Stomach smooth muscle (tissue), 2 donors: ENCODE measurements around the gene KRT33B.

ENCODE experiments used
- H3K27ac ChIP-seq: one replicate; pipeline ENCODE4 v1.7.0; 2013; ENCODE audit warnings: mild to moderate bottlenecking, low read length, inconsistent platforms
- H3K27me3 ChIP-seq, 2 donors: one replicate each; pipeline ENCODE4 v1.7.0; 2013; ENCODE audit warnings: low read length in 2 of 2; ENCODE audit not compliant: insufficient read depth in 2 of 2, control insufficient read depth in 1 of 2
- H3K36me3 ChIP-seq, 2 donors: one replicate each; pipeline ENCODE4 v1.7.0; 2013; ENCODE audit warnings: low read length in 2 of 2; ENCODE audit not compliant: control insufficient read depth in 2 of 2, insufficient read depth in 2 of 2
- H3K4me1 ChIP-seq: one replicate; pipeline ENCODE4 v1.7.0; 2013; ENCODE audit warnings: low read length; ENCODE audit not compliant: control insufficient read depth, insufficient read depth
- H3K4me3 ChIP-seq, 2 donors: one replicate each; pipeline ENCODE4 v1.7.0; 2013; ENCODE audit warnings: low read length in 2 of 2
- H3K9ac ChIP-seq, 2 donors: one replicate each; pipeline ENCODE4 v1.7.0; 2013; ENCODE audit warnings: low read length in 2 of 2, mild to moderate bottlenecking in 1 of 2
- H3K9me3 ChIP-seq, 2 donors: one replicate each; pipeline ENCODE4 v1.7.0; 2013; ENCODE audit warnings: low read length in 2 of 2; ENCODE audit not compliant: control insufficient read depth in 2 of 2
- donor health status: healthy.
- donor health status: Pancreatic carcinoma.

Gene KRT33B

GRCh38 chr17:41325126-41325525, 44.5 kb downstream of the KRT33B start:
- Histone ChIP-seq H3K27me3 (no peaks in the 10 kb centered on the region), H3K9me3 (no peaks in the 10 kb centered on the region), H3K9ac (no peak overlapping the region), H3K4me1 (no peaks in the 10 kb centered on the region), H3K27ac (no peak overlapping the region), H3K36me3 (no peaks in the 10 kb centered on the region), H3K4me3 (no peak overlapping the region)

DNA sequence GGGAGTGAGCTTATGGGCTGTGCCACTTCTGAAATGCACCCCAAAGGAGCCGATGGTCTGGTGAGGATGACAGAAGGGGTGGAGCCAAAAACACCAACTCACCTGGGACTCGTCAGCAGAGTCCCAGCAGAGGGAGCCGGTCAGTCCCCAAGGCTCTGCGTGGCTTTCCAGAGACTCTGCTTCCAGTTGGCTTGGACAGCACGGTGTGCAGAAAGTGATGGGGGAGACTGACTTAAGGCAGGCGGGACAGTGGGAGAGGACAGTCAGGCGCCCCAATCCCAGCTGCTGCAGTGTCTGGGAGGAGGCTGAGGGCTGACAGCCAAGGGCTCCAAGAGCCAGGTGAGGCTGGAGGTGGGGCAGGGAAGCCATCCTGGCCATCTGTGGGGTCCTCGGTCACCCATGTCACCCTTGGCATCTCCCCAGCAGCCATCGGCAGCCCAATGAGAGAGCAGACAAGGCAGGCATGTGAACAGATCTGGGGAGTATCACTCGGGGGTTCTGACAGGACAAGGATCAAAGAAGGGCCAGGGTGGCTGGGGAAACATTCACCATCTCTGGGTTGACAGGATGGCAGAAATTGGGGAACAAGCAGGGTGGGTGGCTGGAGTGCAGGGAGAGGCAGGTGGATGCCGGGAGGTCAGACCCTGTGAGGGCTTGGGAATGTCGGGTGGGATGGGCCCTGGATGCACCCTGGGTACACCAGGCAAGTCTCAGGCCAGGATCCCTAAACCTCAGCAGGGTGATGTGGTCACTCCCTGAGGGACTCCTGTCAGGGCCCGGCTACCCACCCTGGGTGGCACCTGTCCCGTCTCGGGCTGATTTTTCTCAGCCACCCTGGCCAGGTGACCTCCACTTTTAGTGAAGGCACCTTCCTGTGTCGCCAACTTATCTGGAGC, 45.2 kb downstream of the KRT33B start:
- no peaks in the 10 kb centered on the region for H3K27me3 ChIP-seq

DNA sequence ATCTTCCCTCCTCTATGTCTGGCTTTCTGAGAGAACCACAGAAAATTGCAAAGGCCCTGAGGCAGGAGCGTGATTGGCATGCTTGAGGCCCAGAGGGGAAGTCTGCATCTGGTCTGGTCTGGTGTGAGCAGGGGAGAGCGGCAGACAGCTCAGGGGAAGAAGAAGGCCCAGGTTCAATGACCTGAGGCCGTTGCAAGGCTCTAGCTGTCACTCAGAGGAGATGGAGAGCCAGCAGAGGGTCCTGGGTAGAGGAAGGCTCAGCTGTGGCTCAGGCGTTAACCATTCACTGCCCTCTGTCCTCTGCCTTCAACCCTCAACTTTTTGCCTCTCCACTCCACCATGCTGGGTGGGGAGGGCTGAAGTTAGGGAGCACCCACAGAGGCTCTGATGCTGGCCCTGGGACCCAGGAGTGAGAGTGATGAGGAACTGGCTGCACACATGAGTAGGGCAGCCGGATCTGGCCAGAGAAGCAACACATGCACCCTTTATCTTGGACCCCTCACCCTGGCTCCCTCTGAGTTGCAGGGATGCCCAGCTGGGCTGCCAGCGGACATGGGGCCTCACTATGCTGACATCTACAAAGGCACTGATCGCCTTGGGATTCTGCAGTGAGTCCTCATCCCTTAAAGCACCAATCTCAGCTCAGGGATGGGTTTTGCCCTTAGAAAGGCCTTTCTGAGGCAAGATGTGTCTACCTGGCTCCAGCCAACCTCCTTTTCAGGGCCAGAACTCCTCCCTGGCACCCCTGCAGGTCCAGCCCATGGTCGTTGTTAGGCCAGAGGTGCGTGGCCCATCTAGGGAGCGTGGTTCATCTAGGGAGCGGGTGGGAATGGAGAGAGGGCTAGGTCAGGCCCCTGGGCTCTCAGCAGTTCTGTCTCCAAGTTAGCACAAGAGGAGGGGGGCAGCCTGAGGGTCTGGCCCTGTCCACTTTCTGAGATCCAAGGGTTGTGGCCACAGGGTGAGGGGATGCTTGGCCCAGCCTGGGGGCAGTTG, 46.4 kb downstream of the KRT33B start:
- no peaks in the 10 kb centered on the region for H3K4me1 ChIP-seq
- H3K4me3 ChIP-seq = no peak overlapping the region
- no peaks in the 10 kb centered on the region for H3K9me3 ChIP-seq
- H3K27ac ChIP-seq = no peak overlapping the region
- H3K36me3 ChIP-seq = no peaks in the 10 kb centered on the region
- H3K27me3 ChIP-seq = no peaks in the 10 kb centered on the region
- no peak overlapping the region for H3K9ac ChIP-seq

More for the DNA sequence above, 45.2 kb downstream of the KRT33B start:
- Histone ChIP-seq H3K36me3 (no peaks in the 10 kb centered on the region), H3K4me1 (no peaks in the 10 kb centered on the region), H3K27ac (no peak overlapping the region), H3K4me3 (no peak overlapping the region), H3K9me3 (no peaks in the 10 kb centered on the region), H3K9ac (no peak overlapping the region)

- no peaks in the 10 kb centered on the region for H3K9me3 ChIP-seq
- no peaks in the 10 kb centered on the region for H3K4me1 ChIP-seq
- H3K4me3 ChIP-seq = no peak overlapping the region
- no peaks in the 10 kb centered on the region for H3K27me3 ChIP-seq
- no peak overlapping the region for H3K27ac ChIP-seq
- H3K9ac ChIP-seq = no peak overlapping the region
- H3K36me3 ChIP-seq = no peaks in the 10 kb centered on the region
Measured at GRCh38 chr17:41322094-41322902, 47.3 kb downstream of the KRT33B start.

GRCh38 chr17:41318231-41318630, 51.4 kb downstream of the KRT33B start:
- peaks cover 0 to 2% of the 10 kb centered on the region in 2 donors for H3K27me3 ChIP-seq
- no peaks in the 10 kb centered on the region for H3K9me3 ChIP-seq
- H3K27ac ChIP-seq = no peak overlapping the region
- H3K9ac ChIP-seq = no peak overlapping the region
- H3K4me3 ChIP-seq = no peak overlapping the region
- H3K36me3 ChIP-seq = no peaks in the 10 kb centered on the region
- H3K4me1 ChIP-seq = no peaks in the 10 kb centered on the region

DNA sequence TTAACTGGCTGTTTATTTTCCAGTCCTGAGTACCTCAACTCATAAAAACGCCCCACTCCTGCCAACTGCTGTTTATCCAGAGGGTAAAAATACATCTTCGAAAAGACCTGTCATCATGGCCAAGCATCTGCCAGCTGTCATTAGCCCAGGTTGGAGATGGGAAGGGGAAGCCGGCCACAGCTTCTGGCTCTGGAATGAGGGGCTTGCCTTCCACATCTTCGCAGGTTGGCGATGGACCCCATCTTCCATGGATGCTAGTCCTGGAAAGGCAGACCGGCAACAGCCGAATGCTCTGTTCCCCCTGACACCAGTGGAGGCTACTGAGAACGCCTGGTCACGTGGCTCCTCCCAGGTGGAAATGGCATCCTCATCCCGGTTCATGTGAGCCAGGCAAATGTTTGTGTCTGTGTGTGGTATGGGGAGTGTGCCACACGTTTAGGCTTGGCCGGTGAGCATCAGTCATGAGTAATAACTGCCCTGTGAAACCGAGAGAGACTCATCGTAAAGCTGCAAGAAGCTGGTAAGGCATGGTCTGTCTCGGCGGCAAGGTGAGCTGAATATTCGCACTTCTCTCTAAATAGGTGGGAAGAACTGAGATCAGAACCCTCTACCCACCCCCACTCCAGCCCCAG, 53.7 kb downstream of the KRT33B start:
- Histone ChIP-seq H3K27me3 (peaks cover 0 to 6% of the 10 kb centered on the region in 2 donors), H3K36me3 (no peaks in the 10 kb centered on the region)

DNA sequence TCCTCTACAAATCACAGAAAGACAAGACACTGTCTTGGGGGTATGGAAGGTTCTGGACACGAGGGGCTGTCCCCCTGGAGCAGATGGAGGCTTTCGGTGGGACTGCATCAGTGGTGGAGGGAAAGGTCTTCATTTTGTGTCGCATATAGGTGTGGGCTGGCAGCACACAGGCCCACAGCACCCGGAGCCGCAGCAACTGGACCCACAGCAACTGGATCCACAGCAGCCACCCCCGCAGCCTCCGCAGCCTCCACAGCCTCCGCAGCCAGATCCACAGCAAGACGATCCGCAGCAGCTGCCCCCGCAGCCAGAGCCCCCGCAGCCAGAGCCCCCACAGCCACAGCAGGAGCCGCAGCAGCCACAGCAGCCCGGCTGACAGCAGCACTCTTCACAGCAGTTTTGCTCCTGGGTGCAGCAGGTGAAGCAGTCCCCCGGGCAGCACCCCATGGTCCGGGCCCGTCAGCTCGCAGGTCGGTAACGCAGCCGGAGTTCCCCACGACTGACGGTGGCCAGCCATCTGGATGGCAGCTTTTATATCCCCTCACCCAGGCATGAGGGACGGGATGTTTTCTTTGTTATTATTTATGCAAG, 54.3 kb downstream of the KRT33B start, which contains the start of gene KRTAP17-1:
TSS of gene KRTAP17-1 (minus strand) at position 507 of the 591 bp plus-strand sequence. CDS start at position 447, 60 bp downstream.
- Histone ChIP-seq H3K4me3 (no peak within 1 kb of the TSS), H3K9me3 (no peaks in the 10 kb centered on the region), H3K27me3 (peaks cover 0 to 6% of the 10 kb centered on the region in 2 donors), H3K4me1 (no peaks in the 10 kb centered on the region), H3K27ac (no peak within 1 kb of the TSS), H3K9ac (no peak within 1 kb of the TSS), H3K36me3 (no peaks in the 10 kb centered on the region)

More for the DNA sequence above, 53.7 kb downstream of the KRT33B start:
- no peak overlapping the region for H3K9ac ChIP-seq
- no peaks in the 10 kb centered on the region for H3K4me1 ChIP-seq
- no peaks in the 10 kb centered on the region for H3K9me3 ChIP-seq
- no peak overlapping the region for H3K4me3 ChIP-seq
- H3K27ac ChIP-seq = no peak overlapping the region
